Adrenal gland (tissue), 12 donors: ENCODE data around the gene SLC6A11. TPM values are rescaled to one million over a fixed set of nuclear protein-coding genes. Genes with fewer than 3 reads are reported as not detected.

Source experiments
- DNase-seq, 7 donors: peaks; one replicate each; pipeline ENCODE4 v3.0.0-alpha.2; 2019 to 2020
- H3K27ac ChIP-seq, 5 donors: fragments of 200-600 bp; sonication (generic) in 4 of 5; 1 replicate in 3 of 5; 2 replicates in 2 of 5; pipeline versions ENCODE4 v1.5.1 to v1.8.0; 2016 to 2020; ENCODE audit warnings: mild to moderate bottlenecking in 1 of 5
- H3K27me3 ChIP-seq: fragments of 200-600 bp; 2 replicates; pipeline ENCODE4 v1.8.0; 2021
- H3K36me3 ChIP-seq, 2 donors: fragments of 200-600 bp; replicated peaks in 1 of 2; 1 replicate in 1 of 2; 2 replicates in 1 of 2; pipeline versions ENCODE4 v1.5.1 to v1.8.0; 2018 to 2022
- H3K4me1 ChIP-seq, 2 donors: fragments of 200-600 bp; replicated peaks in 1 of 2; 1 replicate in 1 of 2; 2 replicates in 1 of 2; pipeline versions ENCODE4 v1.5.1 to v1.8.0; 2018 to 2021
- H3K4me3 ChIP-seq, 4 donors: fragments of 200-600 bp; sonication (generic) in 3 of 4; one replicate each; pipeline ENCODE4 v1.5.1; 2016 to 2018
- H3K9me3 ChIP-seq, 3 donors: fragments of 200-600 bp; sonication (generic) in 1 of 3; replicated peaks in 1 of 3; 1 replicate in 2 of 3; 2 replicates in 1 of 3; pipeline versions ENCODE4 v1.5.1 to v1.8.0; 2016 to 2021
- POLR2A ChIP-seq, 2 donors: fragments of 450-650 bp; IDR thresholded peaks; one replicate each; pipeline ENCODE4 v1.6.1; 2017; ENCODE audit warnings: antibody characterized with exemption in 2 of 2, mild to moderate bottlenecking in 2 of 2, moderate library complexity in 1 of 2
- WGBS, 4 donors: extraction: QIAGEN DNeasy Blood & Tissue Kit in 2 of 4; methylation state at CpG; one replicate each; pipeline versions ENCODE4 v1.1.5 to v1.1.7; 2013 to 2017; 5-methylcytosine and 5-hydroxymethylcytosine counted together
- intact Hi-C, 2 donors: fragments of 100-400 bp; cut with DNase I; formaldehyde crosslinking; loops; one replicate each; pipeline versions ENCODE4 v1.14.1 to v1.15.0; 2022 to 2023
- polyA plus RNA-seq, 3 donors: library from polyadenylated mRNA; stranded (reverse); fragments of 200-250 nt in 2 of 3; fragments of 350-450 nt in 1 of 3; fragmentation: Illumina TruSeq in 1 of 3; extraction: RNeasy Lipid Tissue Mini Kit (QIAGEN cat#74804) in 1 of 3; gene quantifications; one replicate each; pipeline ENCODE4 v1.2.3, GENCODE V29; 2013 to 2014
- total RNA-seq, 9 donors: library from RNA; depleted of rRNA in 4 of 9; stranded (reverse); fragments of >200 nt in 4 of 9; fragments of 120-200 nt in 1 of 9; fragmentation: NEBNext Ultra II Directional in 1 of 9; extraction: Animal tissue kit (Norgen Biotek cat#: 25700) in 1 of 9; gene quantifications; one replicate each; pipeline versions ENCODE4 v1.1.0 to v1.2.4, GENCODE V29; 2013 to 2023
- TF ChIP-seq, protein P1 (sequence below), 6 experiments: fragments of 450-650 bp in 4 of 6; fragments of 200-600 bp in 2 of 6; sonication (generic) in 1 of 6; IDR thresholded peaks; 1 replicate in 5 of 6; 2 replicates in 1 of 6; pipeline versions ENCODE4 v1.5.1 to v1.8.0; 2016 to 2021; ENCODE audit warnings: antibody characterized with exemption in 6 of 6, mild to moderate bottlenecking in 2 of 6, moderate library complexity in 1 of 6
- donor health status: healthy with polysubstance abuse.
- donor health status: Bipolar disorder and iron deficiency.
- donor health status: DM: yes; HTN: yes; CAD: no.
- donor health status: DM: no; HTN: no; CAD: no.
- donor health status: DM: no; HTN: no; CAD: no.
- donor health status: DM: yes; HTN: yes; CAD: no.

Gene SLC6A11
- total and polyA plus RNA-seq, 12 donors: 0.03 to 0.17 (median 0.06) TPM; not detected in 7

DNA sequence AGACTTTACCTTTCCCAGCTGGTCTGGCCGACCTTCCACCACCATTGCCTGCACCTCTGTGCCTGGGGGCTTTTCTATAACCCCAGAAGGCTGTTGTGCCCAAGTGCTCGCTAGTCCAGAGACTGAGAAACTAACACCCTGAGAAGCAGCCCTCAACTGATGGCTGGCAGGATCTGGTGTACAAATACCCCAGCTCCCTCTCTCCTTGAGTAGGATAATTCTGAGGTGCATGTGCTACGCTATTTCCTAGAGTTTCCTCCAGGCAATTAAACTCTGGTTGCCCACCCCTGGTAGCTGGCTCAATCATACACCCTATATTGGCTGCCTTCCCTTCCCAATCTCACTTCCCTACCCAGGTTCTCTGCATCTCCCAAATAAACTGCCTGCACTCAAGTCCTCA lies 165.0 kb downstream of the SLC6A11 start:
- 76 to 89% (median 78%) methylated on average over 3 of the region's 3 CpGs for WGBS, 4 donors
- no peak for DNase-seq

DNA sequence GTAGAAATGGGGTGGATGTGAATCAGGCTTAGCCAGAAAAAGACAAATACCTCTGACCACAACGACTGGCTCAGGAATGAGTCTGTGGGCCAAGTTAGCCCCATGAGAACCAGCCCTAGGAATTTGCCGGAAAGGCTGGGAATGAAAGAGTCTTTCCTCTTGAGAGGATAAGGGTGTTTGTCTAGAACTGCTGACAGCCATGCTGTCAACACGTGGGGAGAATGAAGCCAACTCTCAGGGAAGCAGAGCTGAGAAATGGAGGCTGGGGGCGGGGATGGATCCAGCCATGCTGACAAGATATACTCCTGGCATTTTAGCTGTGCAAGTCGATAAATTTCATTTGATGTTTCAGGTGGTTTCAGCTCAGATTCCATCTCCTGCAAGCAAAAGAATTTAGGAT lies 165.9 kb downstream of the SLC6A11 start:
- H3K27ac ChIP-seq: no peak overlapping the region
- intact Hi-C loops: no loop called here

More for the DNA sequence above, 165.0 kb downstream of the SLC6A11 start:
- H3K4me1 ChIP-seq: peaks cover 0 to 5% of the 10 kb centered on the region in 2 donors
- no peak overlapping the region for H3K4me3 ChIP-seq
- intact Hi-C loops: no loop called here
- TF ChIP-seq, protein P1, sequence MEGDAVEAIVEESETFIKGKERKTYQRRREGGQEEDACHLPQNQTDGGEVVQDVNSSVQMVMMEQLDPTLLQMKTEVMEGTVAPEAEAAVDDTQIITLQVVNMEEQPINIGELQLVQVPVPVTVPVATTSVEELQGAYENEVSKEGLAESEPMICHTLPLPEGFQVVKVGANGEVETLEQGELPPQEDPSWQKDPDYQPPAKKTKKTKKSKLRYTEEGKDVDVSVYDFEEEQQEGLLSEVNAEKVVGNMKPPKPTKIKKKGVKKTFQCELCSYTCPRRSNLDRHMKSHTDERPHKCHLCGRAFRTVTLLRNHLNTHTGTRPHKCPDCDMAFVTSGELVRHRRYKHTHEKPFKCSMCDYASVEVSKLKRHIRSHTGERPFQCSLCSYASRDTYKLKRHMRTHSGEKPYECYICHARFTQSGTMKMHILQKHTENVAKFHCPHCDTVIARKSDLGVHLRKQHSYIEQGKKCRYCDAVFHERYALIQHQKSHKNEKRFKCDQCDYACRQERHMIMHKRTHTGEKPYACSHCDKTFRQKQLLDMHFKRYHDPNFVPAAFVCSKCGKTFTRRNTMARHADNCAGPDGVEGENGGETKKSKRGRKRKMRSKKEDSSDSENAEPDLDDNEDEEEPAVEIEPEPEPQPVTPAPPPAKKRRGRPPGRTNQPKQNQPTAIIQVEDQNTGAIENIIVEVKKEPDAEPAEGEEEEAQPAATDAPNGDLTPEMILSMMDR (IDR thresholded peaks at IDR 0.05): no peak
- TF ChIP-seq POLR2A (IDR thresholded peaks at IDR 0.05): no peak
- no peak overlapping the region for H3K27ac ChIP-seq
- no peaks in the 10 kb centered on the region for H3K27me3 ChIP-seq
- no peaks in the 10 kb centered on the region for H3K36me3 ChIP-seq
- no peaks in the 10 kb centered on the region for H3K9me3 ChIP-seq

DNA sequence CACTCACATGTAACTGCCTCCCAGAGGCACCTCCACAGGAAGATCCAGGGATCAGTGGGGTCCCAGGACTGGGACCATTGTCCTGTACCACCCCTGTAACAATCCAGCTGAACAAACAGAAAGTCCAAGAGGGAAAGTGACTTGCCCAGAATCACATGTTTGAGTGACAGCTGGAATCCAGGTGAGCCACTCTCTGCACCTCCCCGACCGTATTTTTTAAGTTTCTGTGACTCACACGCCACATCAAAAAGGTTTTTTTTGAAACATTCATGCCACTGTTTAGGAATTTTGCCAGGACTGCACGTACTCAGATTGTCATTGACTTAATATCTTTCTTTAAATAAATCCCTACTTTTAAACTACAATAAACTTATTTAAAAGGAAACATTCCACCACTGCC lies 166.8 kb downstream of the SLC6A11 start:
- intact Hi-C loops: no loop called here

More for the DNA sequence above, 165.9 kb downstream of the SLC6A11 start:
- no peak overlapping the region for H3K4me3 ChIP-seq
- WGBS, 4 donors: 40 to 51% (median 47%) methylated on average over 5 of the region's 5 CpGs
- no peaks in the 10 kb centered on the region for H3K27me3 ChIP-seq
- TF ChIP-seq POLR2A (IDR thresholded peaks at IDR 0.05): no peak
- H3K4me1 ChIP-seq: peaks cover 0 to 5% of the 10 kb centered on the region in 2 donors
- no peak for DNase-seq
- H3K9me3 ChIP-seq: no peaks in the 10 kb centered on the region
- no peaks in the 10 kb centered on the region for H3K36me3 ChIP-seq

DNA sequence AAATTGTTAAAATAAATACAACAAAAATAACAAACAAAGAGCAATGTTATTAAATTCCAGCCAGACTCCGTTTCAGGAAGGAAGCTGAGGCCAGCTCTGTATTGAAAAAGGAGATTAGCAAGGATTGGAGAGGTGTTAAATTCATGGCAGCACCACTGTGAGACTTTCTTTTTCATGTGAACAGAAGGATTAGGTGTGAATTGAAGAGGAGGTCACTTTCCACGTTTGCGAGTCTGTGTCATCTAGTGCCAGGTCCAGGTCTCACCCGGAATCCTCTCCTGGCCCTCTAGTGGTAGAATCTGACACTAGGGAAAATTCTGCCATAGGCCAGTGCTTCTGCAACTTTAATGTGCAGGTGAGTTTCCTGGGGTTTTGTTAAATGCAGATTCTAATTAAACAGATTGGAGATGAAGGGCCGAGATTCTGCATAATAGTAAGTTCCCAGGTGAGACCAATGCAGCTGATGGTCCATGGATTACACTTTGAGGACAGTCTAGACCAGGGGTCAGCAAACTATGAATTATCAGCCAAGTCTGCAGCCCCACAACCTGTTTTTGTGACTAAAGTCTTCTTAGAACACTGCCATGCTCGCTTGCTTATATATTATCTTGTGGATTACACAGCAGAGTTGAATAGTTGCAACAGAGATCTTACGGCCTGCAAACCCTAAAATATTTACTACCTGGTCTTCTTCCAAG lies 167.3 kb downstream of the SLC6A11 start:
- Histone ChIP-seq H3K9me3 (no peaks in the 10 kb centered on the region), H3K4me1 (peaks cover 0 to 5% of the 10 kb centered on the region in 2 donors), H3K36me3 (no peaks in the 10 kb centered on the region), H3K4me3 (no peak overlapping the region), H3K27ac (no peak overlapping the region), H3K27me3 (no peaks in the 10 kb centered on the region)
- TF ChIP-seq, protein P1 (IDR thresholded peaks at IDR 0.05): peak; percentile 51 to 78 (median 62)
- TF ChIP-seq POLR2A (IDR thresholded peaks at IDR 0.05): no peak
- intact Hi-C loops: no loop called here
- DNase-seq: peak; percentile 30 to 65 (median 35)
- WGBS, 4 donors: 23 to 25% (median 23%) methylated on average over 7 of the region's 7 CpGs

More for the DNA sequence above, 166.8 kb downstream of the SLC6A11 start:
- peaks cover 0 to 5% of the 10 kb centered on the region in 2 donors for H3K4me1 ChIP-seq
- no peaks in the 10 kb centered on the region for H3K27me3 ChIP-seq
- WGBS, 4 donors: 3 to 7% (median 5%) methylated on average over 4 of the region's 4 CpGs
- no peak for DNase-seq
- H3K9me3 ChIP-seq: no peaks in the 10 kb centered on the region
- no peak for TF ChIP-seq POLR2A (IDR thresholded peaks at IDR 0.05)
- TF ChIP-seq, protein P1 (IDR thresholded peaks at IDR 0.05): no peak
- no peak overlapping the region for H3K4me3 ChIP-seq
- H3K27ac ChIP-seq: no peak overlapping the region
- H3K36me3 ChIP-seq: no peaks in the 10 kb centered on the region
